HCT116 (cell line): ENCODE data around the gene TOR4A.

Experiments
- CTCF ChIP-seq, 3 experiments: fragments of 200-600 bp in 1 of 3; sonication (generic) in 1 of 3; IDR thresholded peaks in 2 of 3; conservative IDR thresholded peaks in 1 of 3; 2 replicates each; pipeline ENCODE4 v1.5.1; 2012 to 2017; ENCODE audit warnings: low read depth in 2 of 3, low read length in 2 of 3, antibody characterized with exemption in 1 of 3, borderline replicate concordance in 1 of 3, control low read depth in 1 of 3, mild to moderate bottlenecking in 1 of 3, mixed read lengths in 1 of 3, mixed run types in 1 of 3, moderate library complexity in 1 of 3; ENCODE audit not compliant: insufficient read depth in 1 of 3
- RAD21 ChIP-seq: IDR thresholded peaks from 2 replicates; pipeline ENCODE4 v1.6.1; 2012; ENCODE audit warnings: low read depth, mild to moderate bottlenecking
- SIN3A ChIP-seq: IDR thresholded peaks from 2 replicates; pipeline ENCODE4 v1.6.1; 2012; ENCODE audit warnings: low read depth

DNA sequence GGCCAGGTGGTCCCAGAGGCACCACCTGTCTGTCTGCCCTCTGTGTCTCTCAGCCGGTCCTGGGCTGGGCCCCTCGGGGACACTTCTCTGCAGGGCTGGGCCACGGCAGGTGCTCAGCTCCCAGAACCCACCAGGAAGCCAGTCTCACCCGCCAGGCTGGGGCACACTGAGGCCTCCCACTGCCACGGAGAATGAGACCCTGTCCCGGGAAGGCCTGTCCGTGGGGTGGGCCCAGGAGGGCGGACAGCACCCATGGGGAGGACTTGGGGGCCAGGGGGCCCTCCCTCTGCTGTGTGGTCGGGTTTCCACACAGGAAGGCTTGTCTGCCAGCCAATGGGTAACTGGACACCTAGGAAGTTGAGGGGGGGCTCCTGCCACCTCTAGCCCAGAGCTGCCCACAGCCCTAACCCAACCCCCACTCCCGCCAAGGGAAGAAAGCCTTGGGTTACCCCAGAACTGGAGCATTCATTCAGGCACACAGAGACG, 40.5 kb upstream of the TOR4A start:
- no peak for TF ChIP-seq SIN3A
- TF ChIP-seq RAD21, result no peak
- TF ChIP-seq CTCF (IDR thresholded peaks at IDR 0.05 in 2 of 3, conservative IDR thresholded peaks at IDR 0.05 in 1 of 3; ENCODE audit: borderline replicate concordance in 1 of 3, insufficient read depth in 1 of 3, low read depth in 2 of 3, low read length in 2 of 3), result no peak
